Superior temporal gyrus (tissue), 1 donor: ENCODE results near the gene ZNF469.

Experiments
- DNase-seq: peaks from one replicate; pipeline ENCODE4 v3.0.0-alpha.2; 2016; ENCODE audit errors: extremely low spot score

The ZNF469 gene

GRCh38 chr16:88346680-88347505 is 35.9 kb upstream of the ZNF469 start:
- no peak for DNase-seq

- no peak for DNase-seq
Measured at GRCh38 chr16:88347656-88348376, 34.9 kb upstream of the ZNF469 start.

DNA sequence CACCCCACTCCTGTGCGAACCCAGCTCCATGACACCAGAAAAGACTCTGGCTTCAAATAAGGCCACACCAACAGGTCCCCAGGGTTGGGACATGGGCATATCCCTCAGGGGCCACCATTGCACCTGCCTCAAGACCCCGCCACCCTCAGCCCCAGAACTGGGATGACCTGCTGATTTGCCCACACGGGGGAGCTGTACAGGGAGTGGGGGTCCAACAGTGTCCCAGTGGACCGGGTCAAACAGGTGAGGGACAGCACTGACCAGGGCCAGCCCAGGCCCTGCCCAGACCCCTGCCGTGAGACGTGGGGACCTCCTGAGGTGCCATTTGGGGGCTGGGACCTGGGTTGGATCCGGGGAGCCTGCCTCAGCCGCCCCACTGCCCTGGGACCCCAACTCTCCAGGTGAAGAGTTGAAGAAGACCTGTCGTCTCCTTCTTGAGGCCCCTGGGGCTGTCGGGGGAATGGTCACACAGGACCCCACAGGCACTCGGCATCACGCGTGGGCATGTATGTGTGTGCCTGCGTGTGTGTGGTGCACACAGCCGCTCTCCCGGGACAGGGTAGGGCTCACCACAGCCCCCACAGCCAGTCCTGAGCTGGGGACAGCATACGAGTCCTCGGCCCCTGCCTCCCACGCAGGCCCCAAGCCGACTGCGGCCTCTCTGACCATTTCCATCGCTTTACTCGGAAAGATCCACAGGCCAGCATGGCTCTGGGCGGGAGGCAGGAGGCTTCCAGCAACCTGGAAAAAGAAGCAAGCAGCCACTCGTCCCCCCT is 34.2 kb upstream of the ZNF469 start:
- no peak for DNase-seq

DNA sequence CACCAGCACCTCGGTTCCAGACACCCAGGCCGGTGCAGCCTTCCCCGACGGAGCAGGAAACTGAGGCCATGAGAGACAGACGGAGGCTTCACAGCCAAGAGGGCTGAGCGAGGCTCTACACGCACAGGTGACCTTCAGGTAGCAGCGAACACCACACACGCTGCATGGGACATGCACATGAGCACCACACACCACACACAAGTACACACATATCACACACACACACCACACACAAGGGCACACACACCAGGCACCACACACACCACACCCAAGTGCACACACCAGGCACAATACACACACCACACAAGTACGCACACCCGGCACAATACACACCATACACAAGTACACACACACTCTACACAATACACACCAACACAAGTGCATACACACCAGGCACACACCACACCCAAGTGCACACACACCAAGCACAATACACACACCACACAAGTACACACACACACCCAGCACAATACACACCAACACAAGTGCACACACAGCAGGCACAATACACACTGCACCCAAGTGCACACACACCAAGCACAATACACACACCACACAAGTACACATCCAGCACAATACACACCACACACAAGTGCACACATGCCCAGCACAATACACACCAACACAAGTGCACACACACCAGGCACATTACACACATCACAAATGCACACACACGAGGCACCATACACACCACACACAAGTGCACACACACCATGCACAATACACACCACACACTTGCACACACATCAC is 33.4 kb upstream of the ZNF469 start:
- no peak for DNase-seq

DNA sequence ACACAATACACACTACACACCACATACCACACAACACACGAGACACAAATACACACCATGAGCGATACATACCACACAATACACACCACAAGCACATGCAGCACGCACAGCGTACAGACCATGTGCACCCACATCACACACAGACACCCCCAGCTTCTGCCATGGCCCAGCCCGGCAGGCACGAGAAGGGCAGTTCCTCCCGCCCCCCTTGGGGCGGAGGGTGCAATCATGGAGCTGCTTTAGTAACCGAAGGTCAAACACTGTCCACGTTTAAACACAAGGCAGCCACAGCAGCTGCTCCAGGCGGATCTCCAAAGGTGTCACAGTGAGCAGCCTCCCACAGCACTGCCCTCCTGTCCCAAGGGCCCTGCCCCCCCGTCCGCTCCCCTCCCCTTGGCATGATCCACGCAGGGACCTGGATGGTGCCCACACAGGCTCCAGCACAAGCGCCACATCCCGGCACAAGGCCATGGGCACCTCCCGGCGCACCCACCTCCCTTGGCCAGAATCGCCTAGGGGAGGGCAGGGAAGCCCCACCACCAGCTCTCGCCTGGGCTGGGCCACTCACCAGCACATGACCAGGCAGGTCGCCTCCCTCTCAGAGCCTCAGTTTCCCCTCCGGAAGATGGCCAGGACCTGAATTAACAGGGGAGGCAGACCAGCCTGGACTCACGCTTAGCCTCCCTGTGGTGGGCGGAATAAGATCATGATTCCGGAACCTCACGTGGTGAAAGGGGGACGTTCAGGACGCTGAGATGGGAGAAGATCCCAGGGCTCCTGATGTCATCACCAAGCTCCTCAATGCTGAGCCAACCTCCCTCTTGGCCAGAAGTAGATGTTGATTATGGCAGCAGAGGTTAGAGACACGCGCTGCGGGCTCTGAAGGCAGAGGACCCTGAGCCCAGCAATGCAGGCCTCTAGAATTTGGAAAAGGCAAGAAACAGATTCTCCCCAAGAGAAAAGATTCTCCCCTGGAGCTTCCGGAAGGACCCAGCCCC is 32.6 kb upstream of the ZNF469 start:
- no peak for DNase-seq

DNA sequence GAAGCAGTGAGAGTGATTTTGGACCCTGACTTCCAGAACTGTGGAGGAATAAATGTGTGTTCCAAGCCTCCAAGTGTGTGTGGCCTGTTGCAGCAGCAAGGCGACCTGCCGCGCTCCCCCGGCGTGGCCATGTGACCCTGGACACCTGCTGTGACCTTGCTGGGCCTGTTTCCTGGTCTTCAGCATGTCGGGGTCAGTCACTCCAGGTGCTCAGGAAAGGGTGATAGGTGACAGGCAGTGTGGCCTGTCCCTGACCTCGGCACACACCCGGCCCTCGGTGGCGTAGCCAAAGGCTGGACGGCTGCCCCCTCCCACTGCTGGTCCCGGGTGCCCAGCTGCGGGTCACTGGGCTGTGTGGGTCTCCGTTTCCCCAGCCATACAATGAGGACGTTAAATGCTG is 31.8 kb upstream of the ZNF469 start:
- no peak for DNase-seq

DNA sequence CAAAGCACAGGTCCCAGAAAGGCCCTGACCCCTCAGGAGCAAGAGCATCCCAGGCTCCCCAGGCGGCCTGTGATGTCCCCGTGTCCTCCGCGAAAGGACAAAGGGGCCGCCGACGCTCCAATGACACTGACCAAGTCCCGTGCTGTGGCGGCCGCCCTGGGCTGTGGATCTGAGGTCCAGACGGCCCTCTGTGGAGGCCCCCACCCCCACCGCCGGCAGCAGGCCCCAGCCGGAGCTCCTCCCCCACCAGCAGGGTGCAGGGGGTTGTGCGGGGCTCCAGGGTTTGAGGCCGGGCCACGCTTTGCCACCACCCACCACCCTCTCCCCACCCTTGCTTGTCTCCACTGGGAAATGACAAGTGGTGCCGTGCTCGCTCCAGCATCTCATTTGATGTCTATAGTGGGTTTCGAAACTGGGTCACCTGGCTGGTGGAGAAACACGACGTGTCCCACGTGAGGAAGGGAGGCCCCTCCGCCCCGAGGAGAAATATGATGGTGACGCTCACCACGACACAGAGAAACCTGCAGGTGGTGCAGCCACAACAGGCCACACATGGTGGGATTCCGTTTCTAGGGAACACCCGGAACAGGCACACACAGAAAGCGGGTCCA is 31.2 kb upstream of the ZNF469 start:
- no peak for DNase-seq

- DNase-seq: no peak
Measured at GRCh38 chr16:88352261-88353200, 30.2 kb upstream of the ZNF469 start.

- DNase-seq: no peak
Measured at GRCh38 chr16:88353232-88353631, 29.5 kb upstream of the ZNF469 start.

DNA sequence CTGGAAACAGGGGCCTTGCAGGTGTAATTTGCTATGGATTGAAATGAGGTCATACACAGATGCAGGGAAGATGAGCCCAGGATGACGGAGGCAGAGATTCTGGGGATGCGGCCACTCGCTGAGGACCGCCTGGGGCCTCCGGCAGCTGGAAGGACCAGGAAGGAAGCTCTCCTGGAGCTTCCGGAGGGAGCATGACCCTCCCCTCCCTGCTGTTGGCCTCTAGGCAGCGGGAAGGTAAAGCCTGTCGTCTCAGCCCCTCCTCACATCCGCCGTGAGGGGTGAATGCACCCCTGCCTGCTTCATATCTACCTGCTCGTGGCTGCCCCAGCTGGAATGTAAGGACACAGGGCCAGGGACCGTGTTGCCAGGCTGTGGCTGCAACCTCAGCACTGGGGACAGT is 29.1 kb upstream of the ZNF469 start:
- no peak for DNase-seq

- DNase-seq: no peak
Measured at GRCh38 chr16:88354229-88355092, 28.3 kb upstream of the ZNF469 start.

GRCh38 chr16:88355093-88355388 is 27.7 kb upstream of the ZNF469 start:
- no peak for DNase-seq

- DNase-seq: no peak
Measured at GRCh38 chr16:88355389-88356123, 27.2 kb upstream of the ZNF469 start.

- DNase-seq: no peak
Measured at GRCh38 chr16:88356124-88356726, 26.5 kb upstream of the ZNF469 start.

GRCh38 chr16:88356727-88357199 is 26.0 kb upstream of the ZNF469 start:
- no peak for DNase-seq

DNA sequence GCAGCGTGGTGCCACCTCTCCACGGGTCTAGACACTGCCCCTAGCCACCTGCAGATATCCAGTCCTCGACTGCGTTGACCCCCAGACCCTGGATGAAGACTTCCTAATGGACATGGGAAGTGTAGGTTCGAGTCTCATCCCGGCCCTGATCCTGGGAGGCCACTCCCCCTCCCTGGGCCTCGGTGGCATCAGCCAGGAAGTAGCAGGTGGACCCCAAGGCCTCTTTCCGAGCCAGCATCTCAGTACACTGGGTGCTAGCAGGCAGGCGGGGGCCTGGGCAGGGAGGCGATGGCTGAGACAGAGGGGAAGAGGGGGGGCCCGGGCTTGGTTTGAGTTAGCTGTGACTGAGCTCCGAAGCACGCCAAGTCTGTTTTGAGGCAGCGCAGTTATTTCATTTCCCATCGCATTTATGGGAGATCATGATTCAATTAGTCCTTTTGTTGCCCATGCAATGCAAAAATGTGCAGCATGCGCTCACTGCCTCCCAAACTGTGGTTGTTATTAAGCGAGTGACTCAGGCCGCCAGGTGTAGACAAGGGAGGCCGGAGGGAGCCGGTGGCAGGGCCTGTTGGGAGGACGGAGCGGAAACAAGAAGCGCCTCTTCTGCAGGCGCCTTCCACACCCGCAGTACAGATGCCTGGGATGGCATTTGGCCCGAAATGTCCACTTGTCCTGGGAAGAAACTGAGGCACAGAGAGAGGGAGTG is 25.3 kb upstream of the ZNF469 start:
- DNase-seq: no peak
